Measurements from ENCODE around the gene CDC37L1. TPM values are rescaled to one million over a fixed set of nuclear protein-coding genes. Genes with fewer than 3 reads are reported as not detected.

Gene CDC37L1
- total RNA-seq, 4 donors from 2014 or later: 12.0 to 28.7 (median 20.0) TPM

DNA sequence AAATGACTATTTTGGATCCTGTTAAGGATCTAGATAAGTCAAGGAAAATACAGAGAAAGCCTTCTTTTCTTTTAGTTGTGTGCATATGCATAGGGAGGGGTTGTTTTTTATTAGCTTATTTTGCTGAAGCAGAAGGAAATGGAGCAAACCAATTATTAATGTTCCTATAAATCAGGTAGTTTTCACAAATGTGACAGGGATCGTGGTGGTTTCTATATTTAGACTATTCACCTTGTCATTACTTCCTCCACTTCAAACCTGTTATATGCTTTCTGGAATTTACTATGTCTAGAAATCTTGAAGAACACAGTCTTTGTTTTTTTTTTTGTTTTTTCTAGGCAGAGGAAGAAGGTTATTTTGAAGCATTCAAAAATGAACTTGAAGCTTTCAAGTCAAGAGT is 22.2 kb downstream of the CDC37L1 start:
- intact Hi-C loops (cut with DNase I; ENCODE audit: low total_unique reads) (no loop called here), in situ Hi-C loops (cut with MboI; ENCODE audit: low pct_ligation_motif_present in 1 of 4, low pct_unique_long_range_greater_than_20kb in 1 of 4, low sequenced_read_pairs in 3 of 4) (no loop called here)
- no peak overlapping the region for H3K27ac ChIP-seq
- H3K27me3 ChIP-seq: no peaks in the 10 kb centered on the region
- no peaks in the 10 kb centered on the region for H3K4me1 ChIP-seq
- DNase-seq: no peak
- 62 to 80% methylated on average over 1 of the region's 1 CpG for WGBS, 2 donors (ENCODE audit: low coverage in 1 of 2)
- TF ChIP-seq CTCF (IDR thresholded peaks at IDR 0.05) (no peak), POLR2A (IDR thresholded peaks at IDR 0.05) (no peak), EP300 (IDR thresholded peaks at IDR 0.05; ENCODE audit: low read depth) (no peak), POLR2AphosphoS5 (IDR thresholded peaks at IDR 0.05) (no peak)
- peaks cover 0 to 66% (median 12%) of the 10 kb centered on the region in 4 donors for H3K36me3 ChIP-seq
- H3K9me3 ChIP-seq: no peaks in the 10 kb centered on the region
- H3K4me3 ChIP-seq: no peak overlapping the region

GRCh38 chr9:4704129-4704528 is 24.8 kb downstream of the CDC37L1 start:
- H3K9me3 ChIP-seq: no peaks in the 10 kb centered on the region
- TF ChIP-seq EP300 (IDR thresholded peaks at IDR 0.05; ENCODE audit: low read depth): no peak
- TF ChIP-seq POLR2A (IDR thresholded peaks at IDR 0.05): no peak
- no peak for TF ChIP-seq POLR2AphosphoS5 (IDR thresholded peaks at IDR 0.05)
- no peak for TF ChIP-seq CTCF (IDR thresholded peaks at IDR 0.05)
- peaks cover 0 to 59% (median 4%) of the 10 kb centered on the region in 4 donors for H3K36me3 ChIP-seq
- 84 to 88% methylated on average over 2 of the region's 2 CpGs for WGBS, 2 donors (ENCODE audit: low coverage in 1 of 2)
- intact Hi-C loops (cut with DNase I; ENCODE audit: low total_unique reads) (no loop called here), in situ Hi-C loops (cut with MboI; ENCODE audit: low pct_ligation_motif_present in 1 of 4, low pct_unique_long_range_greater_than_20kb in 1 of 4, low sequenced_read_pairs in 3 of 4) (no loop called here)
- H3K27me3 ChIP-seq: no peaks in the 10 kb centered on the region
- H3K4me3 ChIP-seq: no peak overlapping the region
- no peak for DNase-seq
- no peaks in the 10 kb centered on the region for H3K4me1 ChIP-seq
- no peak overlapping the region for H3K27ac ChIP-seq

DNA sequence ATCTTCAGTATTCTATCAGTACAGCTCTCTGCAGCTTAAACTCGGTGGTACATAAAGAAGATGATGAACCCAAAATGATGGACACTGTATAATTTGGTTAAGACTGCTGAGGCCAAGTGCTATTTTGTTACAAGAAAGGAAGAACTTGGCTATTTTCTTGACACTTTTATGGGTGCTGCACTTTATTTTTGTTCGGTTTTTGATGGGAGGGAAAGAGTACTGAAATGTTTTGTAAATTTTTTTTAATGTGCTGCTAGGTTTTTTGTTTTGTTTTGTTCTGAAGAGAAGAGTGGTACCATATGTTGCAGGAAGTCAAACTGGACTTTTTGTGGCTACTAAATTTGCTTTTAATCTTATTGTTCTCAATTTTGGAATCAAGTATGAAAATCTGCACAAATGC is 26.7 kb downstream of the CDC37L1 start:
- intact Hi-C loops (cut with DNase I; ENCODE audit: low total_unique reads): no loop called here
- TF ChIP-seq EP300 (IDR thresholded peaks at IDR 0.05; ENCODE audit: low read depth) (no peak), POLR2AphosphoS5 (IDR thresholded peaks at IDR 0.05) (no peak), CTCF (IDR thresholded peaks at IDR 0.05) (no peak), POLR2A (IDR thresholded peaks at IDR 0.05) (no peak)
- in situ Hi-C loops (cut with MboI; ENCODE audit: low pct_ligation_motif_present in 1 of 4, low pct_unique_long_range_greater_than_20kb in 1 of 4, low sequenced_read_pairs in 3 of 4): no loop called here
- Histone ChIP-seq H3K36me3 (peaks cover 0 to 50% (median 6%) of the 10 kb centered on the region in 4 donors), H3K27ac (no peak overlapping the region), H3K4me3 (no peak overlapping the region), H3K4me1 (no peaks in the 10 kb centered on the region), H3K27me3 (no peaks in the 10 kb centered on the region), H3K9me3 (no peaks in the 10 kb centered on the region)
- no peak for DNase-seq
- 46 to 56% methylated on average over 2 of the region's 2 CpGs for WGBS, 2 donors (ENCODE audit: low coverage in 1 of 2)

GRCh38 chr9:4706971-4707622 is 27.7 kb downstream of the CDC37L1 start:
- in situ Hi-C loops (cut with MboI; ENCODE audit: low pct_ligation_motif_present in 1 of 4, low pct_unique_long_range_greater_than_20kb in 1 of 4, low sequenced_read_pairs in 3 of 4) (no loop called here), intact Hi-C loops (cut with DNase I; ENCODE audit: low total_unique reads) (no loop called here)
- Histone ChIP-seq H3K4me3 (no peak overlapping the region), H3K36me3 (peaks cover 0 to 46% (median 8%) of the 10 kb centered on the region in 4 donors), H3K27me3 (no peaks in the 10 kb centered on the region), H3K9me3 (no peaks in the 10 kb centered on the region), H3K4me1 (no peaks in the 10 kb centered on the region), H3K27ac (no peak overlapping the region)
- DNase-seq: no peak
- 67 to 78% methylated on average over 4 of the region's 4 CpGs for WGBS, 2 donors (ENCODE audit: low coverage in 1 of 2)
- TF ChIP-seq EP300 (IDR thresholded peaks at IDR 0.05; ENCODE audit: low read depth) (no peak), POLR2AphosphoS5 (IDR thresholded peaks at IDR 0.05) (no peak), POLR2A (IDR thresholded peaks at IDR 0.05) (no peak), CTCF (IDR thresholded peaks at IDR 0.05) (no peak)

Data from transverse colon (tissue), 4 donors.